HG02763 (cell line): Measurements from ENCODE around the gene APBB2.
"Not testable (repeated sequence)": the region's sequence is repeated elsewhere in the genome, so short reads cannot be mapped to it uniquely, and the experiment has no call there.

ENCODE experiments used
- ATAC-seq: cut with Tn5 transposase; IDR thresholded peaks from one replicate; pipeline ENCODE4 v1.9.1; 2021; ENCODE audit warnings: mild to moderate bottlenecking, moderate library complexity; ENCODE audit not compliant: unreplicated experiment

The APBB2 gene

DNA sequence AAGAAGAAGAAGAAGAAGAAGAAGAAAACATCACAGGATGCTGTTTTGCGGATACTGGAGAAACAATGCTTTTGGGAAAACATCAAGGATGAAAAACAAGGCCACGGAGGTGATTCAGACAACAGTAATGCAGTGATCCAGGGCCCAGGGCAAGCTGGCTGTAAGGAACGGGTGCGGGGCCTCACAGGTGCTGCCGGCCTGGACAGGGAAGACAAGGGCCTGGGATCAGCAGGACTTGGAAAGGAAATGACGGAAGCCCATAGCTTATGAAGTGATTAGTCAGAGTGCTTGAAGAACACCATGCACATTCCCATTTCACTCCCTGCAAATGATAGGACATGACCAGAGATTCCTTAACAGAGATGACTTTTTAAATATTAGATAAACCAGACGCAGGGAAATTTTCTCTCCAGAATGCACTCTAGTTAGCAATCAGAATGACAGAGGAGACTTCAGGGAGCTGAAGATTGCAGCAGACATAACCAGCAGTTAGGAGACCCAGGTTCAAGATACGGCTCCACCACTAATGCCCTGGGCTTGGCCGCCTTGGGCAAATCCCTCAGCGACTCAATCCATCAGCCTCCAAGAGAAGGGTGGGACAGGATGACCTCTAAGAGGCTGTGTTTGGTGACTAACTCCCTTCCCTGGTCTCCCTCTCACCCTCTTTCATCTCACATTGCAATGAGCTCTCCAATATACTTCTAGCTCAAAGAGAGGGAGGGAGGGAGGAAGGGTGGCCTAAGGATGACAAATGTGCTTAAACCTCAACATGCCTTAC lies 54.1 kb downstream of the APBB2 start:
- no peak for ATAC-seq

DNA sequence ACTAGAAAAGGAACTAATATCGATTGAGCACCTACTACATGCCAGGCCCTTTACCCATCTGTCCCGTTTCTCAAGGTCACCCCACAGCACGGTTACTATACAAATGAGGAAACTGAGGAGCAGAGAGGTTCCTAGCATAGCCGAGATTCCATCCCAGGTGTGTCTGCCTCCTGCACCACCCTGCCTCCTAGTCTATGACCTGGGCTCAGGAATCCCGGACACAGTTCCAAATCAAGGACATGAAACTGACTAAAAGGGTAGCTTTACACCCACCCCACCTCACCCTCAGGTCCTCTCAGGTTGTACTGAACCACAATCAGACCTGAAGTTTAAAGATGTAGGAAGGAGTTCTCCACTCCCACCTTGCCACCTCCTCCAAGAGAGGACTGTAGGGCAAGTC lies 55.6 kb downstream of the APBB2 start:
- ATAC-seq: no peak

DNA sequence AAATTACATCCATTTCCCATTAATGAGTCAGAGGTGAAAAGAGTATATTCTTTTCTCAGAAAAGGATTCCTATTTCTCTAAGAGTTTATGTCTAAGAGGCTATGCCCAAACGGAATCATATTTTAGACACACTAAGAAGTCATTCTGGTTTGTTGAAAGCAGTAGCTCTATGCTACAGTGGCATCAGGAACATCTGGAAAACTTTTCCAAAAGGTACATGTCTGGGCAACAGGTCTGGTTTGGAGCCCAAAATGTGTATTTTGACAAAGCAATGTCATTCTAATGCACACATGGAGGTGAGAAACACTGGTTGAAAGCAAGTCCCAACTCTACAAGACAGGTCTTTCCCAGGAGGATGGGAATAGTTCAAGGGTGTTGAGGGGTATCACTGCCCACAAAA lies 56.1 kb downstream of the APBB2 start:
- ATAC-seq: no peak

DNA sequence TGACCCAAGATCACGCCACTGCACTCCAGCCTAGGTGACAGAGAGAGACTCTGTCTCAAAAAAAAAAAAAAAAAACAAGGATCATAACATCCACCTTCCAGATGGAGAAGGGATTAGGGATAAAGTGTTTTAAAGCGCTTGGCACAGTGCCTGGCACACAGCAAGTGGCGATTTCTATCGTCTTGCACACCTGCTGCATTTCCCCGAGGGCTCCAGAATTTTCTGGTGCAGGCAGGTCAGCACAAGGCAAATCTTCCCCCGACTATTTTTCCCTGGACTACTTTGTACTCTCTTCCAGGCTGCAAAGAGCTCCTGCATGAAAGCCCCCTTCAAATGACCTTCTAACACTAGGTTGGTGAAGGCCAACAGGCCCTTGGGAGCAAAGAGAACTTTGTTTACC lies 57.3 kb downstream of the APBB2 start:
- ATAC-seq: no peak

DNA sequence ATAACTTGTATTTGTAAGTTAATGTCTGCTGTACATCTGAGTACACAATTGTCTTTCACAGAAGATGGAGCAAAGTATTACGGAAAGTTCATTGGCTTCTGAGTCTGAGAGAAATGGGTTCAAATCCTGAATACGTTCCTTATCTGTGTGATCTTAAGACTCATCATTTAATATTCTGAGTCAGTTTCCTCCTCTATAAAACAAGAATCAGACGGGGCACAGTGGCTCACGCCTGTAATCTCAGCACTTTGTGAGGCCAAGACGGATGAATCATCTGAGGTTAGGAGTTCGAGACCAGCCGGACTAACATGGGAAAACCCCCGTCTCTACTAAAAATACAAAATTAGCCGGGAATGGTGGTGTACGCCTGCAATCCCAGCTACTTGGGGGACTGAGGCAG lies 57.8 kb downstream of the APBB2 start:
- ATAC-seq: no peak

DNA sequence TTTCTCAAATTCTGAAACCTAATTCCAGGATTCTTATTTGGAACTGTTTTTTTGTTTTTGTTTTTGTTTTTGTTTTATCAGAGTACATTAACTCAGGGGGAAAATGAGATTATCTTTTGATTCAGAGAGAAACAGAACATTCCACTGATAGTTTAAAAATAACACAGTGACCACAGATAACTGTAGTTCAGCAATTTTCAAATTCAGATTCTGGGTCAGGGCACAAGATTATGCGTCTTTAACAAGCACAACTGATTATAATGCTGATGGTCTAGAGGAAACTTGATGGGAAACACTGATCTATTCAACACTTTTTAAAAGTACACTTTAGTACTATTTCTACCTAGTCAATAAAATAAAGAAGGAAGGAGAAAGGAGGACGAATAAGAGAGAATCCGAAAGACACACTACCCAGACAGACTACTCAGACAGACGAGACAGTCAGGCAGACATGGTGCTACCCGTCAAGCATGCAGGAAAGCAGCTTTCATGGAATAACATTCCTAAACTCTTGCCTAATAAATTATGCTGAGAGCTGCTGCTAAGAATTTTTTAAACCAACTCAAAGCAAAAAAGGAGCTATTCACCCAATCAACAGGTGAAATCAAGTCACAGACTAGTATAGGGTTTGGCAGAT lies 59.0 kb downstream of the APBB2 start:
- ATAC-seq: no peak

DNA sequence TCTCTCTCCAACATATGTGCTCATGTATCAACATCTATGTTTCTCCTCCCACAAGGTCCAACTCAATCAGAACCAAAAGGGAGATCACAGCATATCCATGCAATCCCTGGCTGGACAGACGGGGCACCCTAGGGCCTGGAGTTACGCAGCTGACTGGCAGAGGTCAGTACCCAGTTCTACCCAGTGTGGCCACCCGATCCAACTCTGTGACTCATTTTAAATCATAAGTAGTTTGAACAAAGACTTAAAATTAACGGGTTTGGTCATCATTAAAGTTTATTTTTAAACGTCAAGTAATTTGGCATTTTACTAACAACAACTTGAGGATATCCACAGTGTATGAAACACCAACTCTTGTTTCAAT lies 59.5 kb downstream of the APBB2 start:
- ATAC-seq: no peak

DNA sequence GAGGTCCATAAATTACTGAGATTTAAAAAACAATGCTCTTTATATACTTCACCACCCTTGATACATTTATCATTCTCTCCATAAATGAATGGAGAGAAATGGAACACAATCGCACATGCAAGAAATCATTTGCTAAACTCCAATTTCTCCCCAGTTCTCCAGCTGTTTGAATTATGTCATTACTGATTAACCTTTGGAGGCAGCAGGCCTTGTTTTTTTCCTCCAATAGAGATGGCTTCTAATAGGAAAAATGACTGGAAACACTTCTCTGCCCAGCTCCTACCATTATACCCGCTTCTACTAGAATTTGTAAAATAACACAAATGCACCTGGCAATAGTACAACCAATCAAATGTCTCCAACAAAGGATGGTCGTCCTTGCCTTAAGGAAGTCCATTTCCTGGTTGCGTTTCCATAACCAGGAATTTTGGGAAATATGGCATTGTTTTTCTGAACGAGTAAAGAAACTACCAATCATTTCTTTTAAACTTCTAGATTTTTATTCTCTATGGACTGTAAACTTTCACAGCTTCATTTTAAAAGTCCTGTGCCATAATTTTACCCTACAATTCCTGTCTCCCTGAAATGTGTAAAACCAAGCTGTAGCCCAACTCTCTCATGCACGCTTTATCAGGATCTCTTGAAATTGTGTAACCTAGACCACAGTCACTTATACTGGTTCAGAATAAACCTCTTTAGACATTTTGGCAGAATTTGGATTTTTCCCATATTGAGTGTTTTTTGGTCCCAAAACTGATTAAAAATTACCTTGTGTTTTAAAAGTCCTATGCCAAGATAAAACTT lies 60.1 kb downstream of the APBB2 start:
- ATAC-seq: no peak

DNA sequence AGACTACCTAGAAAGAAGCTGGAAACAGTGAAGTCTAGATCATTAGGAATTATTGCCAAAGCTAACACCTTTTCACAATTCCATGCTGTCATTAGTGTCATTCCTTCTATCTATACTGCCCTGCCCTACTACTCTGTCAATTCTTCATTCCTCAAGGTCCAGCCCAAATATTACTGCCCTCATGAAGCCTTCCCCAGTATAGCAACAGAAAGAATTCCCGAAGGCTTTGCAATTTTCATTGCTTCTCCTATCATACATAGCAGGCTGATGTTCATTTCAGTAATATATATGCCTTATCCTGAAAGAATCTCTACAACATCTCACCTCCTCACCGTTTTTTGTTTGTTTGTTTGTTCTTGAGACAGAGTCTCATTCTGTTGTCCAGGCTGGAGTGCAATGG lies 63.9 kb downstream of the APBB2 start:
- ATAC-seq: no peak

DNA sequence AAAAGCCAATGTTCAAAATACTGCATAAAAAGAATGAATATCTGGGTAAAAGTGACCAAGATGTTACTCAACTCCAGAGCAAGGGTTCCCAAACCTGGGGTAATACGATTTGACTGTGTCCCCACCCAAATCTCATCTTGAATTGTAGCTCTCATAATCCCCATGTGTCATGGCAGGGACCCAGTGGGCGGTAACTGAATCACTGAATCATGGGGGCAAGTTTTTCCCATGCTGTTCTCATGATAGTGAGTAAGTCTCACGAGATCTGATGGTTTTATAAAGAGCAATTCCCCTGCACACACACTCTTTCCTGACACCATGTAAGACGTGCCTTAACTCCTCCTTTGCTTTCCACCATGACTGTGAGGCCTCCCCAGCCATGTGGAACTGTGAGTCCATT lies 64.8 kb downstream of the APBB2 start:
- ATAC-seq: not testable (repeated sequence)

DNA sequence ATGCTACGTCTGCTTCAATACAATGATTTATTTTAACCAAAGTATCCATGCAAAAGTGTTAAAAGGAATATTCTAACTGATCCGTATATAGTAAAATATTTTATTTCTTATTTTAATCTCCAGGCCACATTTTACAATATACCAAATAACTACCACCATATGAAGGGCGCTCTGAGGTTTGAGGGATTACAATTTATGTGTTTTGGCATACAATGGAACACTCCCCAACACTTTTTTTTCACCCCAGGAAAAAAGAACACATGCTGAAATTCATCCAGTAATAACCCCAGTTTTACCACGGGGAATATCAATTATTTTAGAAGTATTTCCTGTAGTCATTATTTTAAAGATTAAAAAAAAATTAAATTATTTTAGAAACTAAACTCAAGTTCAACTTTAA lies 65.4 kb downstream of the APBB2 start:
- no peak for ATAC-seq

DNA sequence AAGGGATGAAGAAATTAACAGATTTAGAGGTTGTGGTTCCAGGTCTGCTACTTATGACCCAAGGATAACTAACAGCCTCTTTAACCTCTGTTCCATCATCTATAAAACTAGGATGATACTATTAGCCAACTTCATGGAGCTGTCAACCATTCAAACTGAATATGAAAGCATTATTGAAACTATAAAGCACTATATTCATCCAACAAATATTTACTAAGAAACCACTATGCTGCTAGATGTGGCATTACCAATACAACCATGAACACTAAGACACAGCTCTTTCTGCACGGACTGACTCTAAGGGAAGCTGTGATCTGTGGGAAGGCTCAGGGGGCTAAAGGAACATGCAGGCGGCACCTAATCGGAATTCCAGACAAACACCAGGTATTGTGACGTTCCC lies 66.0 kb downstream of the APBB2 start:
- no peak for ATAC-seq

DNA sequence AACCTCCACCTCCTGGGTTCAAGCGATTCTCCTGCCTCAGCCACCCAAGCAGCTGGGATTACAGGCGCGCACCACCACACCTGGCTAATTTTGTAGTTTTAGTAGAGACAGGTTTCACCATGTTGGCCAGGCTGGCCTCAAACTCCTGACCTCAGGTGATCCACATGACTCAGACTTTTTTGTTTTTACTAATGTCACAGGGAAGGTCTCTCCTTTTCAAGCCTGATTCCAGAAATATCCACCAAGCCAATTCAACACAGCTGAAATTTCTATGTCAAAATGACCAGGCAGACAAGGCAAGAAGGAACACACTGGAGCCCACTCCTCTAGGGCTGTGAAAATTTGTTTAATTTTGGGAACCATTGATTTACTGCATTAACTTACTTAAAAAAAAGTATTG lies 66.8 kb downstream of the APBB2 start:
- ATAC-seq: not testable (repeated sequence)

DNA sequence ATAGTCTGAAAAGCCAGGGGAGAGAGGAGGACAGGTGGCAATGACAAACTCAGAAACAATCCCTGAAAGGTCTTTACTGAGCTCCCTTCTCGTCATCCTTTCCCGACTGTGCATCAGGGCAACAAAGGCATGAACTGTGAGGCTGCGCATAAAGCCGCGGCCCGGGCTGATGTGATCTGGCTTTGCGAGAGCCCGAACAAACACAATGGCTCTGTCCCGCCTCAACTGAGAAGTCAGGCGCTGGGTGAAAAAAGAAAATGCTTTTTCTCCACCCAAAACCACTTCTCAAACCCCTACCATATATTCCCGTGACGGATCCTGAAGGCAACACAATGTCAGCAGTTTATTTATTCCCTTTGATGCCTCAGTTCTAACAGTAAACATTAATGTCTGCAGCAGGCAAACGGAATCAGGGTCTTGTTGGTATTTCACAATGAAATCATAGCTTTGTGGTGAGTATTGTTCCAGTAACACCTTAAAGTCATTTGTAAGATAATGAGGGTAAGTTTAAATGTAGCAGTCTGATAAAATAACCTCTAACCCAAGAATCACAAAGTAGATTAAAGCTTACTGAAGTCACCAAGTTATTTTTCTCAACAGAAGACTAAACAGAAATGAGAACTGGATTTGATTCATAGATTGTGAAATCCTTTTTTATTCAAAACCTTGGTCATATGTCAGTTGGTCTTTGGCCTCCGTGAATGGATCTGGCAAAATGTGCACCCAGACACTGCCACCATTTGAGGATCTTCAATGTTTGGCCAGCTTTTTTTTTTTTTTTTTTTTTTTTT lies 67.4 kb downstream of the APBB2 start:
- ATAC-seq: no peak

DNA sequence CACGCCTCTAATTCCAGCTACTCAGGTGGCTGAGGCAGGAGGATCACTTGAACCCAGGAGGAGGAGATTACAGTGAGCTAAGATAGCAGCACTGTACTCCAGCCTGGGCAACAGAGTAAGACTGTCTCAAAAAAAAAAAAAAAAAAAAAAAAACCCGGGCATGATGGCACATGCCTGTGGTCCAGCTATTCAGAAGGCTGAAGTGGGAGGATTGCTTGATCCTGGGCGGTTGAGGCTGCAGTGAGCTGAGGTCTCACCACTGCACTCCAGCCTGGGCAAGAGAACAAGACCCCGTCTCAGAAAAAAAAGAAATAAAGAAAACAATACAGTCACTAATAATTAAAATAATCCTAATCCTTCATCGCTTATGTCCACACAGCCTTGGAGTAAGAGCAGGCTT lies 68.1 kb downstream of the APBB2 start:
- no peak for ATAC-seq

DNA sequence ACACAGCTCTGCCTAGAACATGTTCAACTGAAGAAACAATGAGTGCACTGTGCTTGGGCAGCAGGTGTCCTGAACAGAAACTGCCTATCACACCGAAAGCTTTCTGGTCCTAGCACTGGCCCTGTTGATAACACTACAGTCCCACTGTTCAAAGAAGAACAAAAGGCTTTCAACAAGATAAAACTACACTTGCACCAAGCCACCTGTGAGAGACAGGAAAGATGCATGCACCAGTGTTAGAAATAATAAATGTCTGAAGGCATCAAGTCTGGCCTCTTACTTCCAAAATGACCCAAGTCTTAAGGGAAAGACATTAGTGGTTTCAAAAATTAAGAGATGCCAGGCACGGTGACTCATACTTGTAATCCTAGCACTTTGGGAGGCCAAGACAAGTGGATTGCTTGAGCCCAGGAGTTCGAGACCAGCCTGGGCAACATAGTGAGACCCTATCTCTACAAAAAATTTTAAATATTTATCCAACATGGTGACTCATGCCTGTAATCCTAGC lies 68.7 kb downstream of the APBB2 start:
- no peak for ATAC-seq

DNA sequence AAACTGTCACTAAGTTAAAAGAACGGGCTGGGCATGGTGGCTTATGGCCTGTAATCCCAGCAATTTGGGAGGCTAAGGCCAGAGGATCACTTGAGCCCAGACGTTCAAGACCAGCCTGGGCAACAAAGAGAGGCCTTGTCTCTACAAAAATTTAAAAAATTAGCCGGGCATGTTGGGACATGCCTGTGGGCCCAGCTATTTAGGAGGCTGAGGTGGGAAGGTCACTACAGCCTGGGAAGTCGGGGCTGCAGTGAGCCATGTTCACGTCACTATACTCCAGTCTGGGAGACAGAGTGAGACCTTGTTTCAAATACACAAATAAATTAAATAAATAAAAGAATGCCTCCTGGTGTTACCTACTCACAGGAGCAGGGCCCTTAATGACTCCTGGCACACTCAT lies 69.5 kb downstream of the APBB2 start:
- ATAC-seq: no peak

DNA sequence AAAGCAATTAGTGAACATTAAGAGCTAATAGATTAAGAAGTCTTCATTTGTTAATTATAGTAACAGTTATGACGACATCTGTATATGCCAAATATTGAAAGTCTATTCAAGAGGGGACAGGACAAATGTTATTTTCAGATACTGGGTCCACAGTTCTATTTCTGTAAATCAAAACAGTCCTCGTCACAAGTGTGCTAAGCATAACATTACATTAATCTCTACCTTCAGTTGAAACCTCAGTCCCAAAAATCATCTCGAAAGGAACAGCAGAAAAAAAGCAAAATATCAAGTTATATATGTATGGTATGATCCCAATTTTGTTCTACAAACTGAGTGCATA lies 70.3 kb downstream of the APBB2 start:
- ATAC-seq: no peak

DNA sequence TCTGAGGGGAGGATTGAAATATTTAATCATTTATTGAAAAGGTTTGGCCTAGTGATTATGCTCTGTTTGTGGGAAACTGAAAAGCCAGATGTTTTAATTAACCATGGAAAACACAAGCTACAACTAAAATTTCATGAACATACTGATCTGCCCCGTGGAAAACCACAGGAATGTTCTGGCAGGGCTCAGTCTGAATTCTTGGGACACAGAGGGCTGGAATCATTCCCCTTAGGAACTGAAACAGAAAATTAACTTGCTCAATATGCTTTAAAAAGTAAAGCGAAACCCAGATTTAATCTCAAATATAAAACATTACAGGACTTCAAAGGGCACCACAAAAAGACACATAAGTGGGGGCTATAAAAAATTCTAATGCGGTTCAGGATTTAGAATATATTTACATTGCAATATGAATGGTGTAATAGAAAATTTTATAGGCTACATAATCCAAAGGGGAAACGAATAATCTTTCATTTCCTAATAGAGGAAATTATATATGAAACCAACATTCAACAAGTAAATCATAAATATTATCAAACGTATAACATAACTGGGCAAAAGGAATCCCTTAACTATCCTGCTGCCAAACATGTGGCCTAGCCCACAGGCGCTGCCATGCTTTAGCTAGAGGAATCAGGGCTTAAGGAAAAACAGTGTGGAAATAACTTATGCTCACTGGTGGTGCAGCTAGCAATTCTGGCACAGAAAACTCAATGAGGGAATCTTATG lies 70.9 kb downstream of the APBB2 start:
- ATAC-seq: no peak
